ENCODE data around the gene RYR1.

GRCh38 chr19:38443458-38443999 is 10.0 kb downstream of the RYR1 start:
- no peak for TF ChIP-seq MYC (IDR thresholded peaks at IDR 0.05; ENCODE audit: insufficient read depth, insufficient read length, insufficient replicate concordance, low read length, severe bottlenecking)
- no peak for TF ChIP-seq CTCF (IDR thresholded peaks at IDR 0.05 in 2 of 3, conservative IDR thresholded peaks at IDR 0.05 in 1 of 3; ENCODE audit: control insufficient read depth in 2 of 3, extremely low read depth in 1 of 3, insufficient read depth in 1 of 3, low read depth in 3 of 3, low read length in 3 of 3)
- TF ChIP-seq ESRRA (IDR thresholded peaks at IDR 0.05; ENCODE audit: low read length), result no peak
- no peak for TF ChIP-seq ATF2 (IDR thresholded peaks at IDR 0.05; ENCODE audit: low read length)
- TF ChIP-seq JUNB (IDR thresholded peaks at IDR 0.05), result no peak
- TF ChIP-seq POLR2A (IDR thresholded peaks at IDR 0.05; ENCODE audit: low read depth, low read length), result no peak
- TF ChIP-seq ZZZ3 (IDR thresholded peaks at IDR 0.05; ENCODE audit: control insufficient read depth, insufficient read length, low read depth), result no peak
- no peak for TF ChIP-seq ATF3 (IDR thresholded peaks at IDR 0.05; ENCODE audit: borderline replicate concordance, extremely low read depth, low read depth, low read length)
- TF ChIP-seq YBX1 (IDR thresholded peaks at IDR 0.05), result no peak
- TF ChIP-seq RAD51 (IDR thresholded peaks at IDR 0.05), result no peak
- no peak for TF ChIP-seq ZBED1 (IDR thresholded peaks at IDR 0.05; ENCODE audit: borderline replicate concordance)
- TF ChIP-seq FOS (IDR thresholded peaks at IDR 0.05; ENCODE audit: borderline replicate concordance, extremely low read depth, insufficient read length), result no peak
- no peak for TF ChIP-seq MXI1 (IDR thresholded peaks at IDR 0.05; ENCODE audit: low read depth, low read length)
- no peak for TF ChIP-seq CREB1 (IDR thresholded peaks at IDR 0.05; ENCODE audit: low read depth)
